ENCODE results near the gene RARA. TPM values are rescaled to one million over a fixed set of nuclear protein-coding genes. Genes with fewer than 3 reads are reported as not detected.

The RARA gene
- total RNA-seq, 1 experiment from 2014 or later: 21.8 TPM

GRCh38 chr17:40329839-40330794 lies 21.1 kb downstream of the RARA start:
- ChIA-PET CTCF (interaction anchor here (0.6 kb wide), 1 partner anchor 21 kb away, joined by 3 read pairs; no protein-coding TSS in a partner anchor), POLR2A (ENCODE audit: unreplicated experiment) (no interaction called here)
- H2AFZ ChIP-seq: no peak overlapping the region
- no peak for TF ChIP-seq EZH2 (IDR thresholded peaks at IDR 0.05; ENCODE audit: low read depth)
- TF ChIP-seq CTCF (conservative IDR thresholded peaks at IDR 0.05): no peak
- intact Hi-C loops (cut with micrococcal nuclease; ENCODE audit: unreplicated experiment): no loop called here
- H3K9me3 ChIP-seq (ENCODE audit: insufficient read depth, low read depth): no peaks in the 10 kb centered on the region
- H3K27ac ChIP-seq: no peak overlapping the region
- peaks cover 29% of the 10 kb centered on the region for H3K4me1 ChIP-seq (replicated peaks; ENCODE audit: insufficient read depth)
- no peaks in the 10 kb centered on the region for H3K9me2 ChIP-seq (ENCODE audit: insufficient read depth)
- BruUV-seq (replicated peaks): no TSS peak
- peaks cover 39% of the 10 kb centered on the region for H3K79me2 ChIP-seq (ENCODE audit: low read depth)
- no peak overlapping the region for H3K4me3 ChIP-seq
- no peaks in the 10 kb centered on the region for H3K27me3 ChIP-seq (ENCODE audit: insufficient read depth, low read depth)
- no peak overlapping the region for H3K4me2 ChIP-seq
- peaks cover 18% of the 10 kb centered on the region; the same call in 1 of the 2 replicates for H4K20me1 ChIP-seq (ENCODE audit: insufficient read depth)
- peaks cover 6% of the 10 kb centered on the region; the same call in 1 of the 2 replicates for H3F3A ChIP-seq (ENCODE audit: insufficient read depth, low read depth)
- no peaks in the 10 kb centered on the region for H3K36me3 ChIP-seq (ENCODE audit: low read depth)
- DNase-seq: peak in 1 of 2 experiments; percentile 16

GRCh38 chr17:40330850-40331470 lies 22.0 kb downstream of the RARA start:
- Histone ChIP-seq H3K36me3 (ENCODE audit: low read depth) (no peaks in the 10 kb centered on the region), H3K4me2 (no peak overlapping the region), H3K27me3 (ENCODE audit: insufficient read depth, low read depth) (no peaks in the 10 kb centered on the region), H3F3A (ENCODE audit: insufficient read depth, low read depth) (peaks cover 6% of the 10 kb centered on the region; the same call in 1 of the 2 replicates), H4K20me1 (ENCODE audit: insufficient read depth) (peaks cover 18% of the 10 kb centered on the region; the same call in 1 of the 2 replicates), H3K79me2 (ENCODE audit: low read depth) (peaks cover 41% of the 10 kb centered on the region), H3K9me3 (ENCODE audit: insufficient read depth, low read depth) (no peaks in the 10 kb centered on the region), H3K27ac (no peak overlapping the region), H3K9me2 (ENCODE audit: insufficient read depth) (no peaks in the 10 kb centered on the region), H3K4me1 (replicated peaks; ENCODE audit: insufficient read depth) (peaks cover 36% of the 10 kb centered on the region), H2AFZ (no peak overlapping the region), H3K4me3 (no peak overlapping the region)
- no TSS peak for BruUV-seq (replicated peaks)
- intact Hi-C loops (cut with micrococcal nuclease; ENCODE audit: unreplicated experiment): no loop called here
- TF ChIP-seq CTCF (conservative IDR thresholded peaks at IDR 0.05): no peak
- no peak for TF ChIP-seq EZH2 (IDR thresholded peaks at IDR 0.05; ENCODE audit: low read depth)
- DNase-seq: no peak
- ChIA-PET CTCF (interaction anchor here (0.6 kb wide), 1 partner anchor 22 kb away, joined by 3 read pairs; no protein-coding TSS in a partner anchor), POLR2A (ENCODE audit: unreplicated experiment) (no interaction called here)

- Histone ChIP-seq H2AFZ (no peak overlapping the region), H3K36me3 (ENCODE audit: low read depth) (no peaks in the 10 kb centered on the region), H3K79me2 (ENCODE audit: low read depth) (peaks cover 41% of the 10 kb centered on the region), H3K4me1 (replicated peaks; ENCODE audit: insufficient read depth) (peaks cover 36% of the 10 kb centered on the region), H3K4me2 (no peak overlapping the region), H3K27ac (no peak overlapping the region), H3K9me2 (ENCODE audit: insufficient read depth) (no peaks in the 10 kb centered on the region), H3K4me3 (no peak overlapping the region), H3F3A (ENCODE audit: insufficient read depth, low read depth) (peaks cover 6% of the 10 kb centered on the region; the same call in 1 of the 2 replicates), H3K9me3 (ENCODE audit: insufficient read depth, low read depth) (no peaks in the 10 kb centered on the region), H3K27me3 (ENCODE audit: insufficient read depth, low read depth) (no peaks in the 10 kb centered on the region), H4K20me1 (ENCODE audit: insufficient read depth) (peaks cover 13% of the 10 kb centered on the region; the same call in 1 of the 2 replicates)
- intact Hi-C loops (cut with micrococcal nuclease; ENCODE audit: unreplicated experiment): no loop called here
- DNase-seq: peak; percentile 28 to 76
- ChIA-PET CTCF (no interaction called here), POLR2A (ENCODE audit: unreplicated experiment) (interaction anchor here (0.6 to 0.7 kb wide), 2 partner anchors 15 to 226 kb away, joined by 4 read pairs; no protein-coding TSS in a partner anchor)
- no TSS peak for BruUV-seq (replicated peaks)
- TF ChIP-seq EZH2 (IDR thresholded peaks at IDR 0.05; ENCODE audit: low read depth) (no peak), CTCF (conservative IDR thresholded peaks at IDR 0.05) (no peak)
These were observed 23.0 kb downstream of the RARA start for GRCh38 chr17:40331743-40332641.

Data from PC-9 (cell line).